ENCODE measurements around the gene B3GAT2. TPM values are rescaled to one million over a fixed set of nuclear protein-coding genes. Genes with fewer than 3 reads are reported as not detected.

B3GAT2 gene, protein sequence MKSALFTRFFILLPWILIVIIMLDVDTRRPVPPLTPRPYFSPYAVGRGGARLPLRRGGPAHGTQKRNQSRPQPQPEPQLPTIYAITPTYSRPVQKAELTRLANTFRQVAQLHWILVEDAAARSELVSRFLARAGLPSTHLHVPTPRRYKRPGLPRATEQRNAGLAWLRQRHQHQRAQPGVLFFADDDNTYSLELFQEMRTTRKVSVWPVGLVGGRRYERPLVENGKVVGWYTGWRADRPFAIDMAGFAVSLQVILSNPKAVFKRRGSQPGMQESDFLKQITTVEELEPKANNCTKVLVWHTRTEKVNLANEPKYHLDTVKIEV
- under 1 TPM in 1 of 2 donors, not detected in 1; 0.07 TPM for total RNA-seq

DNA sequence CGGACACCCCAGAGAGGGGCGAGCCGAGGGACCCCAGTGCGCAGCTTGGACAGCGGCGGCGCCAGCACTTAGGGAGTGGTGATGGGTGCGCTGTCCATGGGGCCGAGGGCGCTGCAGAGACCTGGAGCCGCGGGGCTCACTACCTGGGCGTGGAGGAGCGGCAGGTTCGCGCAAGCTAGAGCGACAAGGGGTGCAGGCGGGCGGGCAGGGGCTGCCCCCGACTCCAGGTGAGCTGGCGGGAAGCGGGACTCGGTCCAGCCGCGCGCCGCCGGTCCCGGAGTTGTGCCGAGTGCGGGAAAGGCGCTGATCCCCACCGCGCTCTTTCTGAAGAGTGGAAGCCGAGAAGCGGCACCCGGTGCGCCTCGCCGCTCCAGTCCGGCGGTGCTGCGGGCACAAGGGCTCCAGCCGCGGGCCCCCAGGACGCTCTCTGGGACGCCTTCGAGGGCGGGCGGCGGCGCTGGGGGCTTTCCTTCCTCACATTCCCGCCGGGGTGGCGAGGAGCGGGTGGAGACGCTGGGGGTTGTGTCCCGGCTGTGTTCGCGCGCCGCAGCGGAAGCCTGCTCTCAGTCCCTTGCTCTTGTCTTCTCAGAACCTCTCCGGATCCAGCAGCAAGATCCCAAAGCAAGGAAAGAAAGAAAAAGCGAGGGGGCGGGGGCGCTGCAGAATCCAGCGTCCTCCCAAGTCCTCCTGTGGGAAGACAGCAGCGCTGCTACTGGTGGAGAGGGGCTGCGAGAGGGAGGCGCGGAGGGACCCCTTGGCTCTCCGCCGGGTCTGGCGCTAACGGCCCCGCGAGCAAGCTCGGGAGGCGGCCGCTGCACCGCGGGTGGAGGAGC is at the start of gene B3GAT2:
Gene B3GAT2, minus strand, starts transcription at position 610 of the 833 bp plus-strand sequence. CDS start 631 bp downstream, outside the sequence.
- no peak for DNase-seq (ENCODE audit: low spot score)
- no peaks in the 10 kb centered on the region for H3K9me3 ChIP-seq
- no peak within 1 kb of the TSS for H3K27ac ChIP-seq
- no peaks in the 10 kb centered on the region for H3K36me3 ChIP-seq
- TF ChIP-seq, protein P1, sequence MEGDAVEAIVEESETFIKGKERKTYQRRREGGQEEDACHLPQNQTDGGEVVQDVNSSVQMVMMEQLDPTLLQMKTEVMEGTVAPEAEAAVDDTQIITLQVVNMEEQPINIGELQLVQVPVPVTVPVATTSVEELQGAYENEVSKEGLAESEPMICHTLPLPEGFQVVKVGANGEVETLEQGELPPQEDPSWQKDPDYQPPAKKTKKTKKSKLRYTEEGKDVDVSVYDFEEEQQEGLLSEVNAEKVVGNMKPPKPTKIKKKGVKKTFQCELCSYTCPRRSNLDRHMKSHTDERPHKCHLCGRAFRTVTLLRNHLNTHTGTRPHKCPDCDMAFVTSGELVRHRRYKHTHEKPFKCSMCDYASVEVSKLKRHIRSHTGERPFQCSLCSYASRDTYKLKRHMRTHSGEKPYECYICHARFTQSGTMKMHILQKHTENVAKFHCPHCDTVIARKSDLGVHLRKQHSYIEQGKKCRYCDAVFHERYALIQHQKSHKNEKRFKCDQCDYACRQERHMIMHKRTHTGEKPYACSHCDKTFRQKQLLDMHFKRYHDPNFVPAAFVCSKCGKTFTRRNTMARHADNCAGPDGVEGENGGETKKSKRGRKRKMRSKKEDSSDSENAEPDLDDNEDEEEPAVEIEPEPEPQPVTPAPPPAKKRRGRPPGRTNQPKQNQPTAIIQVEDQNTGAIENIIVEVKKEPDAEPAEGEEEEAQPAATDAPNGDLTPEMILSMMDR (IDR thresholded peaks at IDR 0.05): no peak
- H3K27me3 ChIP-seq: no peaks in the 10 kb centered on the region
- H3K4me3 ChIP-seq: peak within 1 kb of the TSS; percentile 37 to 58
- peaks cover 0 to 24% of the 10 kb centered on the region in 2 donors for H3K4me1 ChIP-seq

DNA sequence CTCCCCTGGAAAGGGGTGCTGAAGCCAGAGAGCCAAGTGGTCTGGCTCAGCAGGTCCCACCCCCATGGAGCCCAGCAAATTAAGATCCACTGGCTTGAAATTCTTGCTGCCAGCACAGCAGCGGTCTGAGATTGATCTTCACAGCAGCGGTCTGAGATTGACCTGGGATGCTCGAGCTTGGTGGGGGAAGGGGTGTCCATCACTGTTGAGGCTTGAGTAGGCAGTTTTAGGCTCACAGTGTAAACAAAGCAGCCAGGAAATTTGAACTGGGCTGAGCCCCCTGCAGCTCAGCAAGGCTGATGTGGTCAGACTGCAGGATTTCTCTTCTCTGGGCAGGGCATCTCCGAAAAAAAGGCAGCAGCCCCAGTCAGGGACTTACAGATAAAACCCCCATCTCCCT is 41.3 kb upstream of the B3GAT2 start:
- TF ChIP-seq, protein P1 (IDR thresholded peaks at IDR 0.05): no peak
- no peak overlapping the region for H3K4me3 ChIP-seq
- no peak overlapping the region for H3K27ac ChIP-seq
- no peaks in the 10 kb centered on the region for H3K36me3 ChIP-seq
- no peaks in the 10 kb centered on the region for H3K4me1 ChIP-seq
- DNase-seq (ENCODE audit: low spot score): no peak
- no peaks in the 10 kb centered on the region for H3K9me3 ChIP-seq
- H3K27me3 ChIP-seq: no peaks in the 10 kb centered on the region

DNA sequence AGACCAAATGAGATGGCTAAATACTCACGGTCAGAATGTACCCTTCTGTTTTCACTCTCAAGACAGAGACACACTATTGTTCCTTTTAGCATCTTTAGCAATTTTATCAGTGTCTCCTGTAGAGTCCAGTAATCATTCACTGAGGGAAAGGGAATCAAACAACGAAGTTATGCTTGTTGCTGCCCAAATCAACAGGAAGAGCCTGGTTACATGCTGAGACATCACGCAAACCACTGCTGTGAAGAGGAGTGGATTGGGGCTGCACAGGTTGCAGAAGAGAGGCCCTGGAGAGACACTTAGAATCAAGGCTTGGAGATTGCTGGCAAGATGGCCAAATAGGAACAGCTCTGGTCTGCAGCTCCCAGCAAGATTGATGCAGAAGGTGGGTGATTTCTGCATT is 40.5 kb upstream of the B3GAT2 start:
- H3K27me3 ChIP-seq: no peaks in the 10 kb centered on the region
- H3K36me3 ChIP-seq: no peaks in the 10 kb centered on the region
- TF ChIP-seq, protein P1 (IDR thresholded peaks at IDR 0.05): no peak
- no peaks in the 10 kb centered on the region for H3K9me3 ChIP-seq
- H3K27ac ChIP-seq: no peak overlapping the region
- H3K4me1 ChIP-seq: no peaks in the 10 kb centered on the region
- DNase-seq (ENCODE audit: low spot score): no peak
- no peak overlapping the region for H3K4me3 ChIP-seq

GRCh38 chr6:70996106-70996505 is 39.2 kb upstream of the B3GAT2 start:
- DNase-seq (ENCODE audit: low spot score): no peak
- H3K4me1 ChIP-seq: no peaks in the 10 kb centered on the region
- H3K27me3 ChIP-seq: no peaks in the 10 kb centered on the region
- TF ChIP-seq, protein P1 (IDR thresholded peaks at IDR 0.05): no peak
- no peaks in the 10 kb centered on the region for H3K36me3 ChIP-seq
- no peak overlapping the region for H3K4me3 ChIP-seq
- H3K27ac ChIP-seq: no peak overlapping the region
- H3K9me3 ChIP-seq: no peaks in the 10 kb centered on the region

DNA sequence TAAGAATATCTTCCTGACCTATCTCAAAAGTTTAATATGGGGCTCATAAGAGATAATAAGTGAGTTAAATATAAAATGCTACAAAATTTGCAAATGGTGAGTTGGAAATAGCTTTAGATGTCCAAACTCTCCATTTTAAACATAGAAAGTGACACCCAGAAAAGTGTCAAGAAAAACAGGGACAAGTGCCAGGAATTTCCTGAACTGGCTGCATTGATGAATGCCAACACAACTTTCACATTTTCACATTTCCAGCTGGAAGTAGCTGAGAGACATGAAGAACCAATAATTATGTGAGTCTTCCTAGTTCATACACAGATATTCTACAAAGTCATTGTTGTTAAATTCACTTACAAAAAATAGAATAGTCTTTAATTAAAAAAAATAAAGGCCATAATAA is 38.6 kb upstream of the B3GAT2 start:
- Histone ChIP-seq H3K36me3 (no peaks in the 10 kb centered on the region), H3K27me3 (no peaks in the 10 kb centered on the region), H3K4me1 (no peaks in the 10 kb centered on the region), H3K4me3 (no peak overlapping the region), H3K9me3 (no peaks in the 10 kb centered on the region), H3K27ac (no peak overlapping the region)
- TF ChIP-seq, protein P1 (IDR thresholded peaks at IDR 0.05): no peak
- no peak for DNase-seq (ENCODE audit: low spot score)

Measured in right atrium auricular region (tissue), 2 donors.